Measurements from ENCODE around the gene SUDS3.

The SUDS3 gene

GRCh38 chr12:118346895-118347294 lies 29.5 kb upstream of the SUDS3 start:
- DNase-seq (ENCODE audit: low read depth in 1 of 2, low spot score in 1 of 2): peak in 1 of 2 experiments; percentile 41
- TF ChIP-seq REST (IDR thresholded peaks at IDR 0.05; ENCODE audit: insufficient replicate concordance, low read depth) (no peak), SPI1 (IDR thresholded peaks at IDR 0.05; ENCODE audit: borderline replicate concordance, low read depth) (no peak), GABPA (IDR thresholded peaks at IDR 0.05; ENCODE audit: low read depth) (no peak), POLR2AphosphoS5 (IDR thresholded peaks at IDR 0.05; ENCODE audit: low read depth) (no peak), CTCF (IDR thresholded peaks at IDR 0.05; ENCODE audit: insufficient read depth, low read length) (no peak)
- Histone ChIP-seq H3K27ac (replicated peaks) (peak overlapping the region; percentile 19), H3K27me3 (ENCODE audit: insufficient read depth, poor library complexity, severe bottlenecking) (no peaks in the 10 kb centered on the region), H3K4me3 (replicated peaks; ENCODE audit: insufficient read depth, low read length) (no peak overlapping the region)

DNA sequence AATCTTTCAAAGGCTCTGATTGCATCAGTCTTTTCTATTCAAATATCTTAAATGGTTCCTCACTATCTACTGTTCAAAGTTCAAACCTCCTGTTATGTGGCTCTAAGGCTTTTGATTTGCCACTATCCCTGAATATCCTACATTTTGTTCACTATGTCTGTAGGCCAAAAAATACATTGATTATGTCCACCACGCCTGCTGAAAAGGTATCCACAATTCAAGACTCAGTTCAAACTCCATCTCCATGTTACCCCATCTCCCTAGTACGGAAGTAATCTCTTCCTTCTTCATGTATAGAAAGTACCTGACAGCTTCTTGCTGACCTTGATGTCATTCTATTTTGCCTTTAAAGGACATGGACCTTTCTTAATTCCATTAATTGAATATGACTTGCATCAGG lies 28.4 kb upstream of the SUDS3 start:
- no peak for TF ChIP-seq REST (IDR thresholded peaks at IDR 0.05; ENCODE audit: insufficient replicate concordance, low read depth)
- TF ChIP-seq SPI1 (IDR thresholded peaks at IDR 0.05; ENCODE audit: borderline replicate concordance, low read depth): no peak
- TF ChIP-seq GABPA (IDR thresholded peaks at IDR 0.05; ENCODE audit: low read depth): no peak
- no peak for TF ChIP-seq POLR2AphosphoS5 (IDR thresholded peaks at IDR 0.05; ENCODE audit: low read depth)
- no peak for TF ChIP-seq CTCF (IDR thresholded peaks at IDR 0.05; ENCODE audit: insufficient read depth, low read length)
- DNase-seq (ENCODE audit: low read depth in 1 of 2, low spot score in 1 of 2): no peak
- Histone ChIP-seq H3K4me3 (replicated peaks; ENCODE audit: insufficient read depth, low read length) (no peak overlapping the region), H3K27ac (replicated peaks) (peak overlapping the region; percentile 19; the same call in 1 of the 2 replicates), H3K27me3 (ENCODE audit: insufficient read depth, poor library complexity, severe bottlenecking) (no peaks in the 10 kb centered on the region)

DNA sequence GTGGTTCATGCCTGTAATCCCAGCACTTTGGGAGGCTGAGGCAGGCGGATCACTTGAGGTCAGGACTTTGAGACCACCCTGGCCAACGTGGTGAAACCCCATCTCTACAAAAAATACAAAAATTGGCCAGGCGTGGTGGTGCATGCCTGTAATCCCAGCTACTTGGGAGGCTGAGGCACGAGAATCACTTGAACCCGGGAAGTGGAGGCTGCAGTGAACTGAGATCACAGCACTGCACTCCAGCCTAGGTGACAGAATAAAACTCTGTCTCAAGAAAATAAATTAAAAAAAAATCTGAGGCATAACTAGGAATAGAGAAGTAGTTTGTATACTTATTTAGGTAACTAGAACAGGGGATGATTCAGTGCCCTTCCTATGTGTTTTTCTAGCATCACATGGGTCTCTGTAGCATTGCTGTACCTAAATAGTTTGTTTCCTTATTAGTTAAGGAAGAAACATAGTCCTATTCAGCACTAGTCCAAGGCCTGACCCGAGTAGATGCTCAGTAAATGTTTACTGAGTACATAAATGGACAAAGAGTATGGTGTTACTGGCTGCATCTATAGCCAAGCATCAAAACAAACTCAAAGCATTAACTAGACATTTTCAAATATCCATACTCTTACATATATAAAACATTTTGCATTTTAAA lies 25.3 kb upstream of the SUDS3 start:
- Histone ChIP-seq H3K27me3 (ENCODE audit: insufficient read depth, poor library complexity, severe bottlenecking) (no peaks in the 10 kb centered on the region), H3K27ac (replicated peaks) (no peak overlapping the region), H3K4me3 (replicated peaks; ENCODE audit: insufficient read depth, low read length) (no peak overlapping the region)
- TF ChIP-seq POLR2AphosphoS5 (IDR thresholded peaks at IDR 0.05; ENCODE audit: low read depth) (no peak), CTCF (IDR thresholded peaks at IDR 0.05; ENCODE audit: insufficient read depth, low read length) (no peak), REST (IDR thresholded peaks at IDR 0.05; ENCODE audit: insufficient replicate concordance, low read depth) (no peak), GABPA (IDR thresholded peaks at IDR 0.05; ENCODE audit: low read depth) (no peak), SPI1 (IDR thresholded peaks at IDR 0.05; ENCODE audit: borderline replicate concordance, low read depth) (no peak)
- DNase-seq (ENCODE audit: low read depth in 1 of 2, low spot score in 1 of 2): no peak

All from HL-60 (cell line).